ENCODE results near the gene VNN1. TPM values are rescaled to one million over a fixed set of nuclear protein-coding genes. Genes with fewer than 3 reads are reported as not detected.

The VNN1 gene
- total RNA-seq, 1 donor from 2014 or later = under 0.01 TPM

- no peak for TF ChIP-seq CTCF (conservative IDR thresholded peaks at IDR 0.05; ENCODE audit: low read depth, low read length)
- no peak overlapping the region for H3K4me3 ChIP-seq (ENCODE audit: low read depth, low read length)
- no peak for DNase-seq (ENCODE audit: low read depth)
These were observed 38.9 kb downstream of the VNN1 start for GRCh38 chr6:132675002-132675401.

GRCh38 chr6:132673376-132674094 is 40.3 kb downstream of the VNN1 start:
- DNase-seq (ENCODE audit: low read depth) = no peak
- no peak overlapping the region for H3K4me3 ChIP-seq (ENCODE audit: low read depth, low read length)
- TF ChIP-seq CTCF (conservative IDR thresholded peaks at IDR 0.05; ENCODE audit: low read depth, low read length) = no peak

GRCh38 chr6:132671295-132671694 is 42.6 kb downstream of the VNN1 start:
- no peak for TF ChIP-seq CTCF (conservative IDR thresholded peaks at IDR 0.05; ENCODE audit: low read depth, low read length)
- H3K4me3 ChIP-seq (ENCODE audit: low read depth, low read length) = no peak overlapping the region
- DNase-seq (ENCODE audit: low read depth) = no peak

- no peak for DNase-seq (ENCODE audit: low read depth)
- peak overlapping the region; percentile 11 for H3K4me3 ChIP-seq (ENCODE audit: low read depth, low read length)
- peak; percentile 59 for TF ChIP-seq CTCF (conservative IDR thresholded peaks at IDR 0.05; ENCODE audit: low read depth, low read length)
These were observed 44.1 kb downstream of the VNN1 start for GRCh38 chr6:132669690-132670291.

- no peak for DNase-seq (ENCODE audit: low read depth)
- no peak overlapping the region for H3K4me3 ChIP-seq (ENCODE audit: low read depth, low read length)
- TF ChIP-seq CTCF (conservative IDR thresholded peaks at IDR 0.05; ENCODE audit: low read depth, low read length) = no peak
These were observed 47.7 kb downstream of the VNN1 start for GRCh38 chr6:132666118-132666517.

GRCh38 chr6:132664309-132665034 is 49.4 kb downstream of the VNN1 start:
- DNase-seq (ENCODE audit: low read depth) = no peak
- no peak for TF ChIP-seq CTCF (conservative IDR thresholded peaks at IDR 0.05; ENCODE audit: low read depth, low read length)
- H3K4me3 ChIP-seq (ENCODE audit: low read depth, low read length) = no peak overlapping the region
